Esophagus muscularis mucosa (tissue), 4 donors: ENCODE measurements around the gene PURA. TPM values are rescaled to one million over a fixed set of nuclear protein-coding genes. Genes with fewer than 3 reads are reported as not detected.

Experiments used
- DNase-seq: peaks from one replicate; pipeline ENCODE4 v3.0.0-alpha.2; 2017; ENCODE audit errors: extremely low spot score
- H3K27ac ChIP-seq, 4 donors: fragments of 200-600 bp; sonication (generic); replicated peaks in 1 of 4; 1 replicate in 3 of 4; 2 replicates in 1 of 4; pipeline ENCODE4 v1.5.1; 2016 to 2019; ENCODE audit warnings: mild to moderate bottlenecking in 1 of 4
- H3K27me3 ChIP-seq, 4 donors: fragments of 200-600 bp; sonication (generic); one replicate each; pipeline versions ENCODE4 v1.5.1 to v1.6.0; 2016 to 2019
- H3K36me3 ChIP-seq, 4 donors: fragments of 200-600 bp; sonication (generic); one replicate each; pipeline ENCODE4 v1.5.1; 2016 to 2019
- H3K4me1 ChIP-seq, 4 donors: fragments of 200-600 bp; sonication (generic); one replicate each; pipeline ENCODE4 v1.5.1; 2016 to 2019
- H3K4me3 ChIP-seq, 4 donors: fragments of 200-600 bp; sonication (generic); 1 replicate in 2 of 4; 2 replicates in 2 of 4; pipeline ENCODE4 v1.5.1; 2016 to 2019; ENCODE audit warnings: mild to moderate bottlenecking in 4 of 4, moderate library complexity in 1 of 4
- H3K9me3 ChIP-seq, 4 donors: fragments of 200-600 bp; sonication (generic); 1 replicate in 3 of 4; 2 replicates in 1 of 4; pipeline ENCODE4 v1.5.1; 2016 to 2019
- EP300 ChIP-seq: sonication (generic); formaldehyde crosslinking; IDR thresholded peaks from one replicate; pipeline ENCODE4 v1.6.1; 2017; ENCODE audit warnings: antibody characterized with exemption
- POLR2A ChIP-seq: fragments of 450-650 bp; IDR thresholded peaks from one replicate; pipeline ENCODE4 v1.6.1; 2017; ENCODE audit warnings: antibody characterized with exemption, moderate library complexity, mild to moderate bottlenecking, low read depth
- POLR2AphosphoS5 ChIP-seq, 2 donors: sonication (generic); formaldehyde crosslinking; IDR thresholded peaks; one replicate each; pipeline ENCODE4 v1.6.1; 2017; ENCODE audit warnings: antibody characterized with exemption in 2 of 2
- WGBS: methylation state at CpG from one replicate; pipeline ENCODE4 v1.1.5; 2018; 5-methylcytosine and 5-hydroxymethylcytosine counted together
- intact Hi-C: fragments of 100-400 bp; cut with DNase I; formaldehyde crosslinking; loops from one replicate; pipeline ENCODE4 v1.15.1; 2023
- total RNA-seq, 4 donors: library from RNA; depleted of rRNA; stranded (reverse); fragments of >200 nt; gene quantifications; one replicate each; pipeline versions ENCODE4 v1.1.0 to v1.2.1, GENCODE V29; 2016
- TF ChIP-seq, protein P1 (sequence below), 3 experiments: fragments of 200-600 bp in 2 of 3; fragments of 450-650 bp in 1 of 3; sonication (generic) in 2 of 3; IDR thresholded peaks; one replicate each; pipeline ENCODE4 v1.5.1; 2017 to 2019; ENCODE audit warnings: antibody characterized with exemption in 3 of 3, mild to moderate bottlenecking in 2 of 3, moderate library complexity in 1 of 3

Gene PURA
- total RNA-seq, 4 donors from 2014 or later: 31.8 to 46.5 (median 43.5) TPM

DNA sequence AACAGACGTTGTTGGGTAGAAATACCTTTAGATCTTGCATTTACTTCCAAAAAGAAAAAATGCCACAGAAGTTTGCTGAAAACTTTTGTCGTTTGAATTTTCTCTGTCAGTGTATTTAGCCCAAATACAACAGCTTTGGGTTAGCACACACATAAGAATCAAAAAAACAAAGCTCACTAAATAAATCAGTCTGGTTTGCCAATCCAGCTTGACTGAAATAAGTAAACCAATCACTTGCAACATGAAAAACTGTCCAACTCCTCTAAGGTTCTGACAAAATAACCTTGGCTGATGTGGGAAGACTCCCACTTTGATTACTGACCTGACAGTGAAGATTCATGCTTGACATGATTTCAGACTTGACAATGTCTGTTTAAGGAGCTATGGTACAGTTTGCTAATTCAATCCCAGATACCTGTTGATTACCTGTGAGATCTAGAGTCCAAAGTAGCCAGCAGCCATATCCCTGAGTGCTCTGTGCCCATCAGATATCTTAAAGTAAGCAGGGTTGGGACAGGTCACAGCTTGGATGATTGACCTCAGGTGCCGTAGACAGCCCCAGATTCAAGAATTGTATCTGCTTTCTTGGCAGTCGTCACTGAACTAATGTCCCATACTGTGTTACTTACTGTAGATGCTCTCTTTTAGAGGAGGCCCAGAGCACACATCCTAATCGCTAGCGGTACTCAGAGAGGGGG, 12.6 kb downstream of the PURA start:
- no peaks in the 10 kb centered on the region for H3K36me3 ChIP-seq
- 89% methylated on average over 6 of the region's 6 CpGs for WGBS
- TF ChIP-seq EP300 (no peak), POLR2AphosphoS5 (IDR thresholded peaks at IDR 0.05) (no peak), POLR2A (no peak)
- TF ChIP-seq, protein P1, sequence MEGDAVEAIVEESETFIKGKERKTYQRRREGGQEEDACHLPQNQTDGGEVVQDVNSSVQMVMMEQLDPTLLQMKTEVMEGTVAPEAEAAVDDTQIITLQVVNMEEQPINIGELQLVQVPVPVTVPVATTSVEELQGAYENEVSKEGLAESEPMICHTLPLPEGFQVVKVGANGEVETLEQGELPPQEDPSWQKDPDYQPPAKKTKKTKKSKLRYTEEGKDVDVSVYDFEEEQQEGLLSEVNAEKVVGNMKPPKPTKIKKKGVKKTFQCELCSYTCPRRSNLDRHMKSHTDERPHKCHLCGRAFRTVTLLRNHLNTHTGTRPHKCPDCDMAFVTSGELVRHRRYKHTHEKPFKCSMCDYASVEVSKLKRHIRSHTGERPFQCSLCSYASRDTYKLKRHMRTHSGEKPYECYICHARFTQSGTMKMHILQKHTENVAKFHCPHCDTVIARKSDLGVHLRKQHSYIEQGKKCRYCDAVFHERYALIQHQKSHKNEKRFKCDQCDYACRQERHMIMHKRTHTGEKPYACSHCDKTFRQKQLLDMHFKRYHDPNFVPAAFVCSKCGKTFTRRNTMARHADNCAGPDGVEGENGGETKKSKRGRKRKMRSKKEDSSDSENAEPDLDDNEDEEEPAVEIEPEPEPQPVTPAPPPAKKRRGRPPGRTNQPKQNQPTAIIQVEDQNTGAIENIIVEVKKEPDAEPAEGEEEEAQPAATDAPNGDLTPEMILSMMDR (IDR thresholded peaks at IDR 0.05): no peak
- H3K4me1 ChIP-seq: peaks cover 8 to 28% (median 25%) of the 10 kb centered on the region in 4 donors
- H3K27ac ChIP-seq: no peak overlapping the region
- intact Hi-C loops: no loop called here
- no peaks in the 10 kb centered on the region for H3K27me3 ChIP-seq
- no peak for DNase-seq
- H3K9me3 ChIP-seq: no peaks in the 10 kb centered on the region
- H3K4me3 ChIP-seq: no peak overlapping the region

DNA sequence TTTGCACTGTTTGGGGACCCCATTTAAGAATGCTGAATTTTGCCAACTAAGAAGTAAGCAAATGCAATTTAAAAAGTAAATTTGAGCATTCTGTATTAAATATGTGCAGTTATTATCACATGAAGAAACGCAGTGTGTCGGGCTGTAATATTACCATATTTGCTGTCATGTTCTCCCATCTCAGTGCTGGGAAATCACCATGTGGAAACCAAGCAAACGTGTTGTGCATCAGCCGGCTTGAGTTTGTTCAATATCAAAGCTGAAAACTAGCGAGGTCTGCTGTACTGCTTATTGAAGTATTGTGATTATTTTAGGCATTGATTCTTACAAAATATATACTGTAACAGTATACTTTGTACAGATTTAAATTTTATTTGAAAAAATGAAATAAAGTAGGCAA, 14.5 kb downstream of the PURA start:
- TF ChIP-seq EP300: no peak
- no peak for TF ChIP-seq POLR2A
- TF ChIP-seq, protein P1 (IDR thresholded peaks at IDR 0.05): no peak
- no peak for TF ChIP-seq POLR2AphosphoS5 (IDR thresholded peaks at IDR 0.05)
- WGBS: 88% methylated on average over 5 of the region's 5 CpGs
- intact Hi-C loops: no loop called here

DNA sequence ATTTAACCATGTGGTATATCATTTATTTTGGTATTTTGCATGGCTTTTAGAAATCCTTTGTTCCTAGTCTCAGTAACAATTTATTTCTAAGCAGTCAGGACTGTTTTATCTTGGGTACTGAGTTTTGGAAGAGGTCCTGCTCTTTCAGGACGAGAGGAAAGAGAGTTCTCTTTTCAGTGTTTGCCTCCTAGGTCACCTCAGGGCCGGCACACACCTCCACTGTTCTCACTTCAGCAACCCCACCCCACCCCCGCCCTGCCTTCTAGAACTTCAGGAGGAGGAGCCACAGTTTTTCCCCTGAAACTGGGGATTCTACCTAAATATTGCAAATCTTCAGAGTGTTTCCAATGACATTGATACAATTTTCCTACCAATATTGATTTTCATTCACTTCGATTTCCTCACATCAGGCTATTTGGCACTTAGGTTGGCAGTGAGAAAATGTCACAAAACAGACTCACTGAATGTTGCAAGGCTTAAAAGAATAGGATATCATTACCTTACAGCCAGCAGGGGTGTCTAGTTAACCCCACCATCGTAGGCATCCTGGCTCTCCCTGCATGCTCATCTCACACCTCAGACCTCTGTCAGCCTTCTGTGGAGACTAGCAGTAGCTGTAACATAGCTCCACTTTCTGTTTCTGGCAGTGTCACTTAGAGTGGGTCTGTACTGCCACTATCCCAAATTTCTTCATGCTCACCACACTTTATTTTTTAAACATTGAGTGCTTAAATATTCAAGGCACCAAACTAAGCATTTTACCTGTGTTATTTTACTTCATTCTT, 17.2 kb downstream of the PURA start:
- Histone ChIP-seq H3K36me3 (no peaks in the 10 kb centered on the region), H3K27ac (no peak overlapping the region), H3K27me3 (no peaks in the 10 kb centered on the region), H3K4me3 (no peak overlapping the region), H3K4me1 (peaks cover 20 to 34% (median 26%) of the 10 kb centered on the region in 4 donors), H3K9me3 (no peaks in the 10 kb centered on the region)
- no peak for DNase-seq
- intact Hi-C loops: no loop called here
- 81% methylated on average over 5 of the region's 5 CpGs for WGBS
- TF ChIP-seq POLR2AphosphoS5 (IDR thresholded peaks at IDR 0.05): no peak
- TF ChIP-seq, protein P1 (IDR thresholded peaks at IDR 0.05): no peak
- TF ChIP-seq EP300: no peak
- no peak for TF ChIP-seq POLR2A

More for the DNA sequence above, 14.5 kb downstream of the PURA start:
- Histone ChIP-seq H3K36me3 (no peaks in the 10 kb centered on the region), H3K9me3 (no peaks in the 10 kb centered on the region), H3K27ac (no peak overlapping the region), H3K4me1 (peaks cover 23 to 41% (median 36%) of the 10 kb centered on the region in 4 donors), H3K27me3 (no peaks in the 10 kb centered on the region), H3K4me3 (no peak overlapping the region)
- DNase-seq: no peak

DNA sequence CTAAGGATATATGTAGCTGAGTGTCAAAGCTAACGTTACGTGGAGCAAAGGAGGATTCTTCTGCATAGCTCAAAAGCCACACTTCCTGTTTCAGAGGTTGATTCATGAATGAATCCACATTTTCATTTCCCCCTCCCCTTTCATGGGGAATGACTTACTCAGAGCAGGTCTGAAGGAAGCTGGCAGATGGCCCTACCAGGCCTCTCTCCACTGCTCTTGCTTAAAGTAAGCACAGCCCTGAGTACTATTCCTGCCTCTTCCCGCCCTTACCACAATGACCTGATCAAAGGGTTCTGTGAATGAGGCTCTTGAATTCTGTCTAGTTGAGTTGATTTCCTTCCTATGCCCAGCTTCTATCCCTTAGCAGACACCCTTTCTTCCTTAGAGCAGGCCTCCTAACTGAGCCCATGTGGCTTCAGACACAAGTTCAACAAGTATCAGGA, 18.1 kb downstream of the PURA start:
- no peak overlapping the region for H3K27ac ChIP-seq
- peaks cover 21 to 32% (median 25%) of the 10 kb centered on the region in 4 donors for H3K4me1 ChIP-seq
- no peaks in the 10 kb centered on the region for H3K27me3 ChIP-seq
- H3K36me3 ChIP-seq: no peaks in the 10 kb centered on the region
- no peak overlapping the region for H3K4me3 ChIP-seq
- no peaks in the 10 kb centered on the region for H3K9me3 ChIP-seq
- WGBS: 44% methylated on average over 3 of the region's 3 CpGs
- TF ChIP-seq, protein P1 (IDR thresholded peaks at IDR 0.05): no peak
- no peak for TF ChIP-seq POLR2A
- TF ChIP-seq POLR2AphosphoS5 (IDR thresholded peaks at IDR 0.05): no peak
- no peak for TF ChIP-seq EP300
- peak; percentile 90 for DNase-seq
- intact Hi-C loops: no loop called here
